ENCODE measurements around the gene TMEM158.

Gene TMEM158

GRCh38 chr3:45199837-45200648 is 26.0 kb downstream of the TMEM158 start:
- FAIRE-seq = no peak

GRCh38 chr3:45198264-45199260 is 27.5 kb downstream of the TMEM158 start:
- no peak for FAIRE-seq

GRCh38 chr3:45194791-45195190 is 31.3 kb downstream of the TMEM158 start:
- no peak for FAIRE-seq

- FAIRE-seq = no peak
Measured at GRCh38 chr3:45191924-45192417, 34.1 kb downstream of the TMEM158 start.

GRCh38 chr3:45191424-45191823 is 34.7 kb downstream of the TMEM158 start:
- FAIRE-seq = no peak

- peak; percentile 77 for FAIRE-seq
Measured at GRCh38 chr3:45188719-45189659, 37.1 kb downstream of the TMEM158 start.

- no peak for FAIRE-seq
Measured at GRCh38 chr3:45187694-45188141, 38.4 kb downstream of the TMEM158 start.

- FAIRE-seq = no peak
Measured at GRCh38 chr3:45186871-45187270, 39.2 kb downstream of the TMEM158 start.

- no peak for FAIRE-seq
Measured at GRCh38 chr3:45185461-45185860, 40.6 kb downstream of the TMEM158 start.

- FAIRE-seq = no peak
Measured at GRCh38 chr3:45185052-45185451, 41.0 kb downstream of the TMEM158 start.

GRCh38 chr3:45183872-45184262 is 42.2 kb downstream of the TMEM158 start:
- FAIRE-seq = no peak

GRCh38 chr3:45182915-45183871 is 42.9 kb downstream of the TMEM158 start:
- no peak for FAIRE-seq

- no peak for FAIRE-seq
Measured at GRCh38 chr3:45181496-45181895, 44.6 kb downstream of the TMEM158 start.

- FAIRE-seq = no peak
Measured at GRCh38 chr3:45180899-45181298, 45.2 kb downstream of the TMEM158 start.

- FAIRE-seq = no peak
Measured at GRCh38 chr3:45180051-45180450, 46.0 kb downstream of the TMEM158 start.

GRCh38 chr3:45179163-45179562 is 46.9 kb downstream of the TMEM158 start:
- no peak for FAIRE-seq

- FAIRE-seq = no peak
Measured at GRCh38 chr3:45178183-45179023, 47.7 kb downstream of the TMEM158 start.

GRCh38 chr3:45176912-45177311 is 49.2 kb downstream of the TMEM158 start:
- no peak for FAIRE-seq

Measured in endometrium (tissue), 2 donors.